ENCODE measurements around the gene RYR1.

DNA sequence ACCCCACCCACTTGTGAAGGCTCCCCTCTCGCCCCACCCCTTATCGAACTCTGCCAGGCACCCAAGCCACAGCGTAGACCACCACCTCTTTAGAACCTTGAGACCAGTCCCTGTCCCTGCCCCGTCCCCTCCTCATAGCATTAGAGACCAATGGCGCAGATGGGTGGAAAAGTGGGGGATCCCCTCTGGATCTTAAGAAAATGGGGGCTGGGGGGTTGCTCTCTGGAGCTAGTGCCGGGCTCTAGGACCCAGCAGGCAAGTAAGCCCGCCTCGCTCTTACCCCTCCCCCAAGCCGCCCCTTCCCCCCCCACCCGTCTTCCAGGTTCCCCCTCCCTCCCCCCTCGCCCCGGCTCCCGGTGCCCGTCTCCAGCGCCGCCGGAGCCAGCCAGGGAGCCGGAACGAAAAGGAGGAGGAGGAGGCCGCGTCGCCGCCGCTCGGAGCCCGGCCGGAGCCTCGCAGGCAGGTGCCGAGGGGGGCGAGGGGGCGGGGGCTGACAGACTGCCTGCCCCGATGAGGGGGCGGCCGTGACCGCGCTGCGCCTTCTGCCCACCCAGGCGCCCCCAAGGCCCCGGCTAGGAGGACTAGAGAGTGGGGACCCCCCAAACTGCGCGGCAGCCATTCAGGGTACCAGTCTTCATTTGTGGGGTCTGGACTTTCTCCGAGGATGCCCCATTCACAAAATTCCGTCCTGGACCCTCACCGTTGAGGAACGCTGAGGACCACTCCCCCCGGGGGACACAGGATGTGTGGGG lies 45.0 kb upstream of the RYR1 start, which contains the start of gene SPRED3:
- TF ChIP-seq POLR2A (IDR thresholded peaks at IDR 0.05), result no peak
- TF ChIP-seq, protein P1, sequence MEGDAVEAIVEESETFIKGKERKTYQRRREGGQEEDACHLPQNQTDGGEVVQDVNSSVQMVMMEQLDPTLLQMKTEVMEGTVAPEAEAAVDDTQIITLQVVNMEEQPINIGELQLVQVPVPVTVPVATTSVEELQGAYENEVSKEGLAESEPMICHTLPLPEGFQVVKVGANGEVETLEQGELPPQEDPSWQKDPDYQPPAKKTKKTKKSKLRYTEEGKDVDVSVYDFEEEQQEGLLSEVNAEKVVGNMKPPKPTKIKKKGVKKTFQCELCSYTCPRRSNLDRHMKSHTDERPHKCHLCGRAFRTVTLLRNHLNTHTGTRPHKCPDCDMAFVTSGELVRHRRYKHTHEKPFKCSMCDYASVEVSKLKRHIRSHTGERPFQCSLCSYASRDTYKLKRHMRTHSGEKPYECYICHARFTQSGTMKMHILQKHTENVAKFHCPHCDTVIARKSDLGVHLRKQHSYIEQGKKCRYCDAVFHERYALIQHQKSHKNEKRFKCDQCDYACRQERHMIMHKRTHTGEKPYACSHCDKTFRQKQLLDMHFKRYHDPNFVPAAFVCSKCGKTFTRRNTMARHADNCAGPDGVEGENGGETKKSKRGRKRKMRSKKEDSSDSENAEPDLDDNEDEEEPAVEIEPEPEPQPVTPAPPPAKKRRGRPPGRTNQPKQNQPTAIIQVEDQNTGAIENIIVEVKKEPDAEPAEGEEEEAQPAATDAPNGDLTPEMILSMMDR (IDR thresholded peaks at IDR 0.05), result no peak

Measured in right lobe of liver (tissue), 4 donors.